GM18505 (cell line): Measurements from ENCODE around the gene NFIA.

ENCODE experiments used
- ATAC-seq: cut with Tn5 transposase; IDR thresholded peaks from one replicate; pipeline ENCODE4 v1.9.1; 2021; ENCODE audit not compliant: unreplicated experiment
- POLR2A ChIP-seq: IDR thresholded peaks from 4 replicates; pipeline ENCODE4 v1.6.1; 2011; ENCODE audit warnings: borderline replicate concordance; ENCODE audit not compliant: insufficient read depth, insufficient read length; ENCODE audit errors: extremely low read depth

Gene NFIA

DNA sequence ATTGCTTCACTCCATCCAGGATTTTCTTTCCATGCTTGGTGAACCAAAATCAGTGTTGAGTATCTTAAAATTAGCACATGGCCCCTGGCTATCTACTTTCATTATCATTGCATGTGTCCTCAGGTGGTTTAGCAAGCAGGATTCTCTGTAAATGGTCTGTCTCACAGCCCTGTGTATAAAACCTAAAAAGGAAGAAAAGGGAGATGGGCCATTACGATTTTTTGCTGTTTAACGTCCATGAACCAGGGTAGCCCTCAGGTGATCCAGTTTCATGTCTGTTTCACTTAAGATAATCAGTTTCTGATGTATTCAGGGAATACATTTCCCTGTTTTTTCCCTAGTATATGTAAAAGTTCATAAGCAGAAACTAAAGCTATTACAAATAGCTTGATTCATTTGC is 238.2 kb downstream of the NFIA start:
- ATAC-seq: no peak
- TF ChIP-seq POLR2A: no peak

DNA sequence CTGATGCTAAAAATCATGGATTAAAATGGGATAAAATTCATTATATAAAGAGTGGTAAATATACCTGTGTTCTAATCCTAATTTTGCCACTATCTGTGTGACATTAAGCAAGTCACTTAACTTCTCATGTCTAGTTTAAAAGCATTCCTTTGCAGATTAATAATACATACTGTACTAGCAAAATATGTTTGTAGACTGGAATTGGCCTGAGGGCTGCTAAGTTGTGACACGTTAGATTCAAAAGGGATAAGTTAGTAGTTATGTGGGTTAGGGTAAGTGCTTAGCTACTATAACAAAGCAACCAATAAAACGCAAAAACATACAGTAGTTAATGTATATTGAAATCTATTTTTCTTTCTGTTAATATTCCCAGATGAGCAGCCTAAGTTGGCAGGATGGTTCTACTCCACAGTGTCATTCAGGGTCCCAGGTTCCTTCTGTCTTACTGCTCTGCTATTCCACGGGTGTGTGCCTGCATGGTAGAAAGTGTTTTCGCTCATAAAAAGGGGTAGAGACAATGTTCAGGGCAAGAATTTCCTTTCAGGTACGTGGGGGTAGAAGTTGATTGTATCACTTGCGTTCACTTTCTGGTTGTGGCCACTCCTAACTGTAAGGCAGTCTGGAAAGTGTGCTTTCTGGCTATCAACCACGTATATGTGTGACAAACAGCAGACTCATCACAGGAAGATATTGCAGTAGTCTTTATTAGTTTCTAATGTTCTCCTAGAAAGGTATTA is 239.8 kb downstream of the NFIA start:
- ATAC-seq: no peak
- TF ChIP-seq POLR2A: no peak

DNA sequence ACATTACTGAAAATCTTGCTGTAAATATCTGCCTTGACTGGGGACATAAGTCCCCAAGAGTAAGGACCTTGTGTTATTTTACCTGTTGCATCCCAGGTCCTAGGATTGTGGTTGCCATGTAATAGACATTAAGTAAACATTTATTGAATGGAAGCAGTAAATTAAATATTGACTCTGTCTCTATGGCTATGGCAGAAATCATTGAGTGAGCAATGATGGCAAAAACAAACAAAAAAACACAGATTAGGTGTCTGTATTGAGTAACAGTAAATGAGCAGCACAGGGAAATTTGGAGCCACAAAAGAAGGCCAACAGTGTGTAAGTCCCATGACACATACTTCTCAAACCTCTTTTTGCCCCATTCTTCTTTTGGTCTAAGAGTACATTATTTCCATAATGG is 240.4 kb downstream of the NFIA start:
- TF ChIP-seq POLR2A: no peak
- ATAC-seq: no peak

DNA sequence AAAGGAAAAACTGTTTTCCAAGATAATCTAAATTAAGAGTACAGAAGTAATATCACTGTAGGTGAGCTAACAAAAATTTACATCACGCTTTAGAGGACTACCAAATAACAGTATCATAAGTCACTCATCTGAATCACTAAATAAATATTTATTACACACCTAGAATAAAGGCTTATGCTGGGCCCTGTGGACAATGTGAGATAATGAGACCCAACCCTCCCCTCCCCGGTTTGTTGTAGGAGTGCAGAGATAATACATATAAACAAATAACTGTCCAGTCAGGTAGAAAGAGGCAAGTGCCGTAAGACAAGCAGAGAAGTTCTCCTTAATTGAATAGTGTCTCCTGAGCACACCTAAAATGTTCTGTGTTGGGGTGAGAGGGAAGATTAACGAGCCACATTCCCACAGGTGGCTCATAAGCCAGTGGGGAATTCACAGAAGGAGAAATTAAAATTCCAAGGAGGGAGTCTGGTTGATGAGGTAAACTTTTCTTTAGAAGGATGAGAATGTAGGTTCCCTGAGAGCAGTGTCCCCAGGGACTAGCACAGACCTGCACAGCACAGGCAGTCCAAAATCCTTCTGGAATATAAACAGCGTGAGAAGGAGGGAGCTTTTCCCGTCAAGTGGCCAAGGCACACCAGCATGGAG is 241.4 kb downstream of the NFIA start:
- ATAC-seq: no peak

DNA sequence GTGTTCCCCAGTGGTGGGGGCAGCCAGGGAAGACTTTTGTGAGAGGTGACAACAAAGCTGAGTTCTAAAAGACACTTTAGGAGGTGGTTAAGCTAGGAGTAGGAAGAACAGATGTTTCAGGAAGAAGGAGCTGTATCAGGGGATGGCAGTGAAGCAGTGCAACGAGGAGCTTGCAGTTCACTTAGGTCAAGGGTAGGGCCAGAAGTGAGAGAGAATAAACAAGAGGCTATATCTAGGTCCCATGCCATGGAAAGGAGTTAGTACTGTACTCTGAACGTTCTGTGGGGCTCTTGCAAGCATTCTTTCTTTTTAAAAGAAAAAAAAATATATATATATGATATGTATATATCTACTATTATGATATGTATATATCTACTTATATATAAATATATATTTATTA is 244.4 kb downstream of the NFIA start:
- ATAC-seq: no peak
- TF ChIP-seq POLR2A: no peak

More for the DNA sequence above, 241.4 kb downstream of the NFIA start:
- TF ChIP-seq POLR2A: no peak

DNA sequence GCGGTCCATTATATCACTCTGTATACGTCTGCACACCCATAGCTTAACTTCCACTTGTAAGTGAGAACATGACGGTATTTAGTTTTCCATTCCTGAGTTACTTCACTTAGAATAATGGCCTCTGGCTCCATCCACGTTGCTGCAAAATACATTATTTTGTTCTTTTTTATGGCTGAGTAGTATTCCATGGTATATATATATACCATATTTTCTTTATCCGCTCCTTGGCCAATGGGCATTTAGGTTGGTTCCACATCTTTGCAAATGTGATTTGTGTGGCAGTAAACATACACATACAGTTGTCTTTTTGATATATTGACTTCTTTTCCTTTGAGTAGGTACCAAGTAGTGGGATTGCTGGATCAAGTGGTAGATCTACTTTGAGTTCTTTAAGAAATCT is 245.1 kb downstream of the NFIA start:
- ATAC-seq: no peak
- no peak for TF ChIP-seq POLR2A

DNA sequence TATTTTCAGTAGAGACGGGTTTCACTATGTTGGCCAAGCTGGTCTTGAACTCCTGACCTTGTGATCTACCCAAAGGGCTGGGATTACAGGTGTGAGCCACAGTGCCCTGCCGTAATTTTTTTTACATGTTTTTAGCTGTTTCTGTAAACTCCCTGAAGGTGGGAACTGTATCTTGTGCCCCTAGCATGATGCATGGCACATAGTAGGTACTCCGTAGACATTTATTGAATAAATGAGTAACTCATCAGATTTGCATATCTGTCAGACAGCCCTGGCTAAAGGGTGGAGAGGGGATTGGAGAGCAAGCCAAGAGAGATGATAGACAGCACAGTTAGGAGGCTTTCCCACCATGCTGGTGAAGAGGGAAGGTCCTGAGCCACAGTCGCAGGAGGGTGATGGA is 247.2 kb downstream of the NFIA start:
- no peak for ATAC-seq
- no peak for TF ChIP-seq POLR2A

DNA sequence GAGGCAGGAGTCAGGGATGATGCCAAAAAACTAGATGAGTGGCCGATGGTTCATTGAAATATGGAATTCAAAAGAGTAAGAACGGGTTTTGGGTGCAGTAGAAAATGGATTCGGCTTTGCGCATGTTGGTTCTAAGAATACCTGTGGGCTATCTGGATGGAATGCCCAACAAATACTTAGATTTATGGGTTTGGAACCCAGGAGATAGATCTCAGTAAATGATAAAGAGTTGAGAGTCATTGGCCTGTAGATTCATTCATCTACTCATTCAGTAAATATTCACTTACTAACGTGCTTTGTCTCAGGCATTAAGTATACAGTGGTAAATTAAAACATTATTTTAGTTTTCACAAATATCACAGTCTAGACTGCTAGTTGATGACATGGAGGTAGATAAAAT is 247.7 kb downstream of the NFIA start:
- TF ChIP-seq POLR2A: no peak

DNA sequence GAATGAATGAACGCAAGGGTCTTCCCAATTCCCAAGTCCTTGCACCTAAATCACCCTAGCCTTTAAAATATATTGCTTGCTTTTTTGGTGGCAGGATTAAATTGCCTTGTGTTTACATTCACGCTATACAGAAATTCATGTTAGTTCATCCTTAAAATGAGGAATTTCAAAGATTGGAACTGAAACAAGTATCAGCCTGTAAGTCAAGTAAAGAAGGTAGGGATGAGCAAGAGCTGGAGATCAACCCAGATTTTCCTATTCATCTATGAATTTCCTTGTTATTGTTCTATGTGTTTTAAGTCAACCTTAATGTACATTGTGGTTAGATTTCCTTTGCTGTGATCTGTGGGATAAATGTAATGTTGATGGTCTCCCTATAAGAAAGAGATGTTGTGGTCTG is 248.2 kb downstream of the NFIA start:
- no peak for TF ChIP-seq POLR2A
- ATAC-seq: no peak

More for the DNA sequence above, 247.7 kb downstream of the NFIA start:
- ATAC-seq: no peak

DNA sequence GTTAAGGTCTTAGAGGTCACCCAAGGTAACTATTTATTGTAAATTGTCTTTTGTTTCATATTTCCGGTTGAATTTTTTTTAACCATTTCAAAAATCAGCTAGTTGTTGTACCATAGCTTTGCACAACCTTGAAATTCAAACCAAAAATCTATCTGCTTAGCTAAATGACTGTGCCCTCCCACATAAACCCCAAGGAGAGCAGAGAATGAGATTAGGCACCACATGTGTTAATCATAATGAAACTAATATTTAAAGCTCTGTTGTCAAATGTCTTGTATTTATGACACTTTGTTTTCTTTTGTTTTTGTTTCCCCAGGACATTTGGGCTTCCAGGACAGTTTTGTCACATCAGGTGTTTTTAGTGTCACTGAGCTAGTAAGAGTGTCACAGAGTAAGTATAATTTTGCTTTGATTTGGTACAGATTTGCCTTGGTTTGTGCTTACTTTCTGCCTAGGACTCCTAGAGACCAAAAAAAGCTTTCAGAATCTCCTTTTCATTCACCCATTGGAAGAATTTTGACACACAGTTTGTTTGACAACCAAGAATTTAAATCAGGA is 249.9 kb downstream of the NFIA start:
- peak; percentile 97 for ATAC-seq
- no peak for TF ChIP-seq POLR2A

DNA sequence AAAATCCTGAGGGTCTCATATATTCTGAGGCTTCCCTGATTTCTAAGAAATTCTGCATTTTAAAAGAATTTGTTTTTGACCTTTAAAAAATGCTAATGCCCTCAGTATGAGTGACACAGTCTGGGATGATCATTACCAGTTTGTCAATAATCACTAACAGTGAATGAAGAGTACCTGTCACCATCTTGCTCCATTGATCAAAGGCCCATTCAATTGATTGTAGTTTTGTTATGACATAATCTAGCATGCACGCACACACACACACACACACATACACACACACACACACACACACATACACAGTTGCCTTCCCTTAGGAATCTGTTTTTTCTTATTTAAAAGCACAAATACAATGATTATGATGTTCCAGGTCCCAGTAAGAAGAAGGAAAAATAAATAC is 250.4 kb downstream of the NFIA start:
- TF ChIP-seq POLR2A: no peak
- no peak for ATAC-seq

DNA sequence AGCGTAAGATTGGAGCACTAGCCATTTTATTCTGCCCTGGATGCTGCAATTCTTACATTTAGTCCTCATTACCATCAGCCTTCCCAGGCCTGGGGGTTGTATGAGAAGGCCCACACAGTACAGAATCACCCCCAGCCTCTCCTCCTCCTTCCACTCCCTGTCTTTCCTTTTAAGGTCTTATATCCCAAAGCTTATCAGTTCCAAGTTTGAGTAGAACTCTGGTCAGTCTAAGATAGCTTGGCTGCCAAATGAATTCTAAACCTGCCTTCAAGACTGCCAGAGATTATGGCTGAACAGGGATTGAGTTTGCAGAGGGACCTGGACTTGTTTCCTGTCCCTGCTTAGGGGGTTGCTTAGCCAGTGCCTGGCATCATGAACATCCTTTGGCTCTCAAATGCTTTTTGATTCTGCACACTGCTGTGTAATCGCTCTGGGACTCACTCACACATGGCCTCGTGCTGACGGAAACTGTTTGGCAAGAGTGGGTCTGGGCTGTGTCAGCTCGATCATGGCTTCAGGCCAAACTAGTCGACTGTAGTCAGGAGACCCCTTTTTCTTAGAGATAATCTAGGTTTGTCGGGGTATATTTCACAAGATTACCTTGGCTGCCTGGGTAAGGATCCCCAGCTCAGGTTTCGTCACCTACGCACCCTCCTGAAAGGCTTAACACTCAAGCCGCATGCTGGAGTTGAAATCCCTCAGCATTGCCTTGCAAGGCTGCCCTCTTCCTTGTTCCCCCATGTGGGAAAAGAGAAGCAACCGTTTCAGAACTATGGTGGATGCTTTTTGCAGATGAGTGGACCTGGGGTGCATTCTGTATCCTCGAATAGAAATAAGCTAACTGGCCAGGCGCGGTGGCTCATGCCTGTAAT is 252.6 kb downstream of the NFIA start:
- TF ChIP-seq POLR2A: no peak
- ATAC-seq: no peak

DNA sequence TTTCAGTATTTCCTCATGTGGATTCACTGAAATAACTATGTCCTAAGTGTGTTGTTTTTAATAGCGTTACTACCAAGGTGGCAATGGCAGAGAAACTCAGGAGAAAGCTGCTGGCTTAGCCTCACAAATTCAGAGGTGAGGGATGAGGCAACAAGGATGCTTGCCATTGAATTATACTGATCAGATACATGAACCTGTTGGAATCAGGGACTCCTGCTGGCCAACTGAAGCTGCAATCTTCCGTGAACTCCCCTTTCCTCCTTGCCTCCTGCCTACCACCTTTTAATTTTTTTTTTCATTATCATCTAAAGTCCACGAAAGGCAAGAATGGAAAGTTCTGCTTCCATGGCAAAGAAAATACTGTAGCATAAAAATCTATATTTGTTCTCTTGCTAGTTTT is 254.7 kb downstream of the NFIA start:
- no peak for TF ChIP-seq POLR2A
- no peak for ATAC-seq
